Measurements from ENCODE around the gene NSUN6. TPM values are rescaled to one million over a fixed set of nuclear protein-coding genes. Genes with fewer than 3 reads are reported as not detected.

Gene NSUN6
- total RNA-seq, 4 donors from 2014 or later = 2.4 to 3.8 (median 2.9) TPM

- no peak for TF ChIP-seq POLR2A (IDR thresholded peaks at IDR 0.05)
- no peak for TF ChIP-seq CTCF (IDR thresholded peaks at IDR 0.05 in 4 of 5, conservative IDR thresholded peaks at IDR 0.05 in 1 of 5)
- Histone ChIP-seq H3K4me3 (no peak overlapping the region), H3K36me3 (no peaks in the 10 kb centered on the region), H3K4me1 (no peaks in the 10 kb centered on the region), H3K9me3 (no peaks in the 10 kb centered on the region), H3K27me3 (no peaks in the 10 kb centered on the region), H3K27ac (no peak overlapping the region)
- no peak for ATAC-seq
- in situ Hi-C loops (cut with MboI; ENCODE audit: low sequenced_read_pairs in 4 of 4) (no loop called here), intact Hi-C loops (cut with DNase I; ENCODE audit: low total_unique reads) (no loop called here)
- no peak for DNase-seq
These were observed 123.7 kb downstream of the NSUN6 start for GRCh38 chr10:18527687-18528086.

- Histone ChIP-seq H3K9me3 (no peaks in the 10 kb centered on the region), H3K27me3 (no peaks in the 10 kb centered on the region), H3K4me3 (no peak overlapping the region), H3K27ac (no peak overlapping the region), H3K36me3 (no peaks in the 10 kb centered on the region), H3K4me1 (no peaks in the 10 kb centered on the region)
- in situ Hi-C loops (cut with MboI; ENCODE audit: low sequenced_read_pairs in 4 of 4) (no loop called here), intact Hi-C loops (cut with DNase I; ENCODE audit: low total_unique reads) (no loop called here)
- ATAC-seq = no peak
- TF ChIP-seq CTCF (IDR thresholded peaks at IDR 0.05 in 4 of 5, conservative IDR thresholded peaks at IDR 0.05 in 1 of 5) = no peak
- no peak for TF ChIP-seq POLR2A (IDR thresholded peaks at IDR 0.05)
- DNase-seq = no peak
These were observed 127.5 kb downstream of the NSUN6 start for GRCh38 chr10:18523858-18524257.

DNA sequence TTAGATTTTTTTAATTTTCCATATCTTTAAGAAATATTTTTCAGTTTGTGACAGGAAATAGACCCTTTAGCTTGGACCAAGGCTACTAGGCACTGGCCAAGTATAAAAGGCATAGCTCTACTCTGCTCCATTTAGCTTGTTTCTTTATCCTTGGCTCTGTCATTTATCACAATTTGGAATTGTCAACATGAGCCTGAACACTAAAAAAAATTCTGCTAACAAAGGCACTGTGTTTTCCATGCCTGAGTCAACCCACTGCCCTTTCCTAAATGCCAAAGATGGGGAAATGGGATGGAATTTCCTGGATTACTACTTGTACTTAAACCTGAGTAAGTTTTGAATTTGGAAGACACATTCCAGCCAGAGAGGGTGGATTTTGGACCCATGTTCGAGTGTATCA is 128.4 kb downstream of the NSUN6 start:
- intact Hi-C loops (cut with DNase I; ENCODE audit: low total_unique reads) (no loop called here), in situ Hi-C loops (cut with MboI; ENCODE audit: low sequenced_read_pairs in 4 of 4) (no loop called here)
- H3K4me1 ChIP-seq = no peaks in the 10 kb centered on the region
- no peak overlapping the region for H3K27ac ChIP-seq
- TF ChIP-seq CTCF (IDR thresholded peaks at IDR 0.05 in 4 of 5, conservative IDR thresholded peaks at IDR 0.05 in 1 of 5) (no peak), POLR2A (IDR thresholded peaks at IDR 0.05) (no peak)
- H3K4me3 ChIP-seq = no peak overlapping the region
- H3K9me3 ChIP-seq = no peaks in the 10 kb centered on the region
- no peaks in the 10 kb centered on the region for H3K36me3 ChIP-seq
- ATAC-seq (no peak), DNase-seq (no peak)
- no peaks in the 10 kb centered on the region for H3K27me3 ChIP-seq

GRCh38 chr10:18516851-18517250 is 134.5 kb downstream of the NSUN6 start:
- no peaks in the 10 kb centered on the region for H3K4me1 ChIP-seq
- no peak for DNase-seq
- H3K9me3 ChIP-seq = no peaks in the 10 kb centered on the region
- intact Hi-C loops (cut with DNase I; ENCODE audit: low total_unique reads) (no loop called here), in situ Hi-C loops (cut with MboI; ENCODE audit: low sequenced_read_pairs in 4 of 4) (no loop called here)
- H3K36me3 ChIP-seq = no peaks in the 10 kb centered on the region
- no peak overlapping the region for H3K4me3 ChIP-seq
- H3K27ac ChIP-seq = no peak overlapping the region
- no peak for TF ChIP-seq POLR2A (IDR thresholded peaks at IDR 0.05)
- TF ChIP-seq CTCF (IDR thresholded peaks at IDR 0.05 in 4 of 5, conservative IDR thresholded peaks at IDR 0.05 in 1 of 5) = no peak
- H3K27me3 ChIP-seq = no peaks in the 10 kb centered on the region
- ATAC-seq = no peak

GRCh38 chr10:18514537-18514936 is 136.8 kb downstream of the NSUN6 start:
- no peaks in the 10 kb centered on the region for H3K27me3 ChIP-seq
- in situ Hi-C loops (cut with MboI; ENCODE audit: low sequenced_read_pairs in 4 of 4) = no loop called here
- ATAC-seq (no peak), DNase-seq (no peak)
- no peaks in the 10 kb centered on the region for H3K4me1 ChIP-seq
- no peaks in the 10 kb centered on the region for H3K9me3 ChIP-seq
- H3K4me3 ChIP-seq = no peak overlapping the region
- H3K36me3 ChIP-seq = no peaks in the 10 kb centered on the region
- no peak overlapping the region for H3K27ac ChIP-seq
- intact Hi-C loops (cut with DNase I; ENCODE audit: low total_unique reads) = no loop called here
- TF ChIP-seq POLR2A (IDR thresholded peaks at IDR 0.05) (no peak), CTCF (IDR thresholded peaks at IDR 0.05 in 4 of 5, conservative IDR thresholded peaks at IDR 0.05 in 1 of 5) (no peak)
